ENCODE measurements around the gene RSBN1. TPM values are rescaled to one million over a fixed set of nuclear protein-coding genes. Genes with fewer than 3 reads are reported as not detected.

The RSBN1 gene
- total RNA-seq, 1 donor: 68.7 TPM

DNA sequence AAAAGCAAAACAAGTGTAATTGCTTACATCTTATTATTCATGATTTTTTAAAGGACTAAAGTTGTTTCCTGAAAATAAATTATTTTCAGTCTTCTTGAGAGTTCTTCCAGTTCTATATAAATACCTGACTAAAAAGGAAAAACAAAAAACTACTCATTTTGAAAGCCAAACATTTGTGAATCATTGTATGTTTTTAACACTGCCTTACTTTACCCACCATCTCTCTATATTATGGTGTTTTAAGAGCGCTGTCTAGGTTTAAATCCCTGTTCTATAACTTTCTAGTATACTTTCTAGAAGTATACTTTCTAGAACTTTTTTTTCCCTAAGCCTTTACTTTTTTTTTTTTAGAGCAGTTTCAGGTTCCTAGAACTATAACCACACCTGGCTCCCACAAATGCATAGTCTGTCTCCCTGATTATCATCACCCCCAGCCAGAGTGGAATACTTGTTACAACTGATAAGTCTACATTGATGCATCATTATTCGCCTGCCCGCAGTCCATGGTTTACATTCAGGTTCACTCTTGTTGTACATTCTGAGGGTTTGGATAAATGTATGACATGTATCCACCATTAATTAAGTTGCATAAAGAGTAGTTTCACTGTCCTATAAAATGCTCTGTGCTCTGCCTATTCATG is 9.8 kb downstream of the RSBN1 start:
- peaks cover 21% of the 10 kb centered on the region for H3K4me1 ChIP-seq (ENCODE audit: insufficient read depth, low read length)
- H3K4me3 ChIP-seq (ENCODE audit: low read length): no peak overlapping the region
- no peaks in the 10 kb centered on the region for H3K27me3 ChIP-seq (ENCODE audit: insufficient read depth, low read length)
- no peaks in the 10 kb centered on the region for H3K9me3 ChIP-seq (ENCODE audit: low read depth, low read length)

GRCh38 chr1:113800487-113800886 is 11.8 kb downstream of the RSBN1 start:
- Histone ChIP-seq H3K4me1 (ENCODE audit: insufficient read depth, low read length) (peaks cover 14% of the 10 kb centered on the region), H3K4me3 (ENCODE audit: low read length) (no peak overlapping the region), H3K9me3 (ENCODE audit: low read depth, low read length) (no peaks in the 10 kb centered on the region), H3K27me3 (ENCODE audit: insufficient read depth, low read length) (no peaks in the 10 kb centered on the region)

DNA sequence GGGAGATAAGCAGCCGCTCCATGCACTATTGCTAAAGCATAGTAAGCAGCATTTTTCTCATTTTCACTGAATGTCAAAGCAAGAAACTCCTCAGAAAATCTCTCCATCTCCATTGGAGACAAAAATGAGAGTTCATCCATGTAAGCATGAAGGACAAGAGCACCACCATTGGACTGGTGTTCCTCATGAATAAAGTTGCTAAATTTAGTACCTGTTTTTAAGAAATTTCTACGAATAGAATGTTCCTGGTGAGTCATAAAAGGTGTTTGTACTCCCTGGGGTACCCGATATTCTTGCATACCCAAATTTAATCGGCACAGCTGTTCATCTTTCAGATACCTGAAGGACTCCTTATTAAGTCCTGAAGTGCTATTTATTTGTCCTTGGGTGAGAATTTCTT is 14.8 kb downstream of the RSBN1 start:
- Histone ChIP-seq H3K4me1 (ENCODE audit: insufficient read depth, low read length) (peaks cover 3% of the 10 kb centered on the region), H3K27me3 (ENCODE audit: insufficient read depth, low read length) (no peaks in the 10 kb centered on the region), H3K4me3 (ENCODE audit: low read length) (no peak overlapping the region), H3K9me3 (ENCODE audit: low read depth, low read length) (no peaks in the 10 kb centered on the region)

DNA sequence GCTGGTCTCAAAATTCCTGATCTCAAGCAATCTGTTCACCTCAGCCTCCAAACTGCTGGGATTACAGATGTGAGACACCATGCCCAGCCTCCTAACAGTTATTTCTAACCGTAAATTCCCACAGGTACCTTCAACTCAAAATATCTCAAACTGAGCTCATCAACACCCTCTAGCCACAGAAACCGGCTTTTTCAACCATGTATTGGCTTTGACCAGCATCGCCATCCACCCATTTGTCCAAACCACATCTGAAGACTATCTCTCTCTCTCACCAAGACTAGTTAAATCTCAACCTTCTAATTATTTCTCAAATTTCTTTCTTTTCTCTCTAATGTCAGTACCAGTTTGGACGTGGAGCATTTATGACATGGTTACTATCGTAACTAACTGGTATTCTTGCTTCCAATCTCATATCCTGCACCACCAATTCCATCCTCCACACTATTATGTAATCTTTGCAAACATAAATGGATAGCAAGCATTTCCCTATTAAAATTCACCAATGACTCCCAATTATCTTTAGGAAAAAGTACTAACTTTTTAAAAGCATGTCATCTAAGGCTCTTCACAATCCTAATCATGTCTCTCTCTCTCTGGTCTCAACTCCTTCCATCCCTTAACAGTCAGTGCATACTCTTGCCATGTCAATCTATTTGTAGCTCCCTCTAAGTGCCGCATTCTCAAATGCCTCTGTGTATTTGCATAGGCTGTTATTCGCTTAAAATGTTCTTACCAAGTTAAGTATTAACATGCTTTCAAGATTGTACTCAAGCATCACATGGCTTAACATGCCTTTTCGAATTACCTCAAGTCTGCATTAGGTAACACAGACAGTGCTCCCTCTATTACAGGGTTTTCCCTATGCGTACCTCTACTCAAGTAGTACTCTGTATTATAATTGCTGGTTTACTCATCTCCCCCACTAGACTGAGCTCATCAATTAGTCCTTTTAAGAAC is 18.1 kb downstream of the RSBN1 start:
- H3K4me3 ChIP-seq (ENCODE audit: low read length): no peak overlapping the region
- H3K4me1 ChIP-seq (ENCODE audit: insufficient read depth, low read length): peaks cover 12% of the 10 kb centered on the region
- H3K9me3 ChIP-seq (ENCODE audit: low read depth, low read length): no peaks in the 10 kb centered on the region
- no peaks in the 10 kb centered on the region for H3K27me3 ChIP-seq (ENCODE audit: insufficient read depth, low read length)

DNA sequence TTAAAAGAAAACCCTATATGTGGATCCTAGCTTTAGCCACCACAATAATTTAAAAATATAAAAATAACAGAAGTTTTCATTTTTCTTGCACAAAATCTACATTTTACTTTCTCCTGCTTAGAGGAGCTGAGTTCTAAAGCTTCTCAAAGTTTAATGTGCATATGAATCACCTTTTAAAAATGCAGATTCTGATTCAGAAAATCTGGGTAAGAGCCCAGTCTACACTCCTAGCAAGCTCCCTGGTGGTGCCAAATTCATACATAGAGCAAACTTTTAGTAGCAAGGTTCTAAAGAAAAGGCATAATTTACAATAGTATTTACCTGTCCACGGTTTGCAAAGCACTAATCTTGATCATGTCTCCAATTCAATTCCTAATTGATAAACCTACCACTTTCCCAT is 19.3 kb downstream of the RSBN1 start:
- Histone ChIP-seq H3K27me3 (ENCODE audit: insufficient read depth, low read length) (no peaks in the 10 kb centered on the region), H3K4me3 (ENCODE audit: low read length) (no peak overlapping the region), H3K9me3 (ENCODE audit: low read depth, low read length) (no peaks in the 10 kb centered on the region), H3K4me1 (ENCODE audit: insufficient read depth, low read length) (peaks cover 15% of the 10 kb centered on the region)

DNA sequence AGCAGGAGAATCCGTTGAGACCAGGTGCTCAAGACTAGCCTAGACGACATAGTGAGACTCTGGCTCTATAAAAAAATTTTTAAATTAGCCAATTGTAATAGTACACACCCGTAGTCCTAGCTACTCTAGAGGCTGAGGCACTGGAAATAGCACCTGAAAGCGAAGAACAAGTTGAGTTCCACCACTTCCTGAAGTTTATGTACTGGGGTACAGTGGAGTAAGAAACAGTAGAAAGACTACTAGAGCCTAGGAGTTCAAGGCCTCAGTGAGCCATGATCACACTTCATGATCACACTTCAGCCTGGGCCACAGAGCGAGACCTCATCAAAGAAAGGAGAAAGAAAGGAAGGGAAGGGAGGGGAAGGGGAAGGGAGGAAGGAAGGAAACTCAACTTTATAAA is 19.8 kb downstream of the RSBN1 start:
- Histone ChIP-seq H3K4me1 (ENCODE audit: insufficient read depth, low read length) (peaks cover 15% of the 10 kb centered on the region), H3K9me3 (ENCODE audit: low read depth, low read length) (no peaks in the 10 kb centered on the region), H3K4me3 (ENCODE audit: low read length) (no peak overlapping the region), H3K27me3 (ENCODE audit: insufficient read depth, low read length) (no peaks in the 10 kb centered on the region)

DNA sequence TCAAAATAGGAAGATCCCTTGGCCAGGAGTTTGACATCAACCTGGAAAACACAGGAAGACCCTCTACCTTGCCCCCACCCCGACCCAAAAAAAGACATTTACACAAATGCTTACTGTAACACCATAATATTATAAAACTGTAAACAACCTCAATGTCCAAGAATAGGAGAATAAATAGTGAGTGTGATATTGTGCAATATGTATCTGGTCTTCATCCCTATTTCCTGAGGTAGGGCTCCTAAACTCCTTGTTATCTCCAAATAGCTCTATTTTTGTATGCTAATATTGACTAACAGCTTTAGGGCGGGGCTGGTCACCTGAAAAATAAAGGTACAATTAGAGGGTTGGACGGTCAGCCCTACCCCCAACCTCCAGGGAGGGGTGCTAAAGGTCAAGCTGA is 23.5 kb downstream of the RSBN1 start:
- Histone ChIP-seq H3K4me3 (ENCODE audit: low read length) (no peak overlapping the region), H3K27me3 (ENCODE audit: insufficient read depth, low read length) (no peaks in the 10 kb centered on the region), H3K4me1 (ENCODE audit: insufficient read depth, low read length) (peaks cover 25% of the 10 kb centered on the region), H3K9me3 (ENCODE audit: low read depth, low read length) (no peaks in the 10 kb centered on the region)

- H3K4me3 ChIP-seq (ENCODE audit: low read length): no peak overlapping the region
- no peaks in the 10 kb centered on the region for H3K9me3 ChIP-seq (ENCODE audit: low read depth, low read length)
- peaks cover 35% of the 10 kb centered on the region for H3K4me1 ChIP-seq (ENCODE audit: insufficient read depth, low read length)
These were observed 24.6 kb downstream of the RSBN1 start for GRCh38 chr1:113787663-113788062.

GRCh38 chr1:113786069-113786468 is 26.2 kb downstream of the RSBN1 start:
- H3K27me3 ChIP-seq (ENCODE audit: insufficient read depth, low read length): no peaks in the 10 kb centered on the region
- peaks cover 37% of the 10 kb centered on the region for H3K4me1 ChIP-seq (ENCODE audit: insufficient read depth, low read length)
- H3K4me3 ChIP-seq (ENCODE audit: low read length): no peak overlapping the region
- H3K9me3 ChIP-seq (ENCODE audit: low read depth, low read length): no peaks in the 10 kb centered on the region

More at GRCh38 chr1:113787663-113788062, 24.6 kb downstream of the RSBN1 start:
- no peaks in the 10 kb centered on the region for H3K27me3 ChIP-seq (ENCODE audit: insufficient read depth, low read length)

GRCh38 chr1:113784104-113784779 is 28.0 kb downstream of the RSBN1 start:
- Histone ChIP-seq H3K4me1 (ENCODE audit: insufficient read depth, low read length) (peaks cover 50% of the 10 kb centered on the region), H3K4me3 (ENCODE audit: low read length) (no peak overlapping the region), H3K9me3 (ENCODE audit: low read depth, low read length) (no peaks in the 10 kb centered on the region), H3K27me3 (ENCODE audit: insufficient read depth, low read length) (no peaks in the 10 kb centered on the region)

GRCh38 chr1:113783254-113784103 is 28.8 kb downstream of the RSBN1 start:
- Histone ChIP-seq H3K4me1 (ENCODE audit: insufficient read depth, low read length) (peaks cover 46% of the 10 kb centered on the region), H3K27me3 (ENCODE audit: insufficient read depth, low read length) (no peaks in the 10 kb centered on the region), H3K4me3 (ENCODE audit: low read length) (no peak overlapping the region), H3K9me3 (ENCODE audit: low read depth, low read length) (no peaks in the 10 kb centered on the region)

GRCh38 chr1:113782406-113782805 is 29.9 kb downstream of the RSBN1 start:
- Histone ChIP-seq H3K4me1 (ENCODE audit: insufficient read depth, low read length) (peaks cover 46% of the 10 kb centered on the region), H3K9me3 (ENCODE audit: low read depth, low read length) (no peaks in the 10 kb centered on the region), H3K4me3 (ENCODE audit: low read length) (no peak overlapping the region), H3K27me3 (ENCODE audit: insufficient read depth, low read length) (no peaks in the 10 kb centered on the region)

DNA sequence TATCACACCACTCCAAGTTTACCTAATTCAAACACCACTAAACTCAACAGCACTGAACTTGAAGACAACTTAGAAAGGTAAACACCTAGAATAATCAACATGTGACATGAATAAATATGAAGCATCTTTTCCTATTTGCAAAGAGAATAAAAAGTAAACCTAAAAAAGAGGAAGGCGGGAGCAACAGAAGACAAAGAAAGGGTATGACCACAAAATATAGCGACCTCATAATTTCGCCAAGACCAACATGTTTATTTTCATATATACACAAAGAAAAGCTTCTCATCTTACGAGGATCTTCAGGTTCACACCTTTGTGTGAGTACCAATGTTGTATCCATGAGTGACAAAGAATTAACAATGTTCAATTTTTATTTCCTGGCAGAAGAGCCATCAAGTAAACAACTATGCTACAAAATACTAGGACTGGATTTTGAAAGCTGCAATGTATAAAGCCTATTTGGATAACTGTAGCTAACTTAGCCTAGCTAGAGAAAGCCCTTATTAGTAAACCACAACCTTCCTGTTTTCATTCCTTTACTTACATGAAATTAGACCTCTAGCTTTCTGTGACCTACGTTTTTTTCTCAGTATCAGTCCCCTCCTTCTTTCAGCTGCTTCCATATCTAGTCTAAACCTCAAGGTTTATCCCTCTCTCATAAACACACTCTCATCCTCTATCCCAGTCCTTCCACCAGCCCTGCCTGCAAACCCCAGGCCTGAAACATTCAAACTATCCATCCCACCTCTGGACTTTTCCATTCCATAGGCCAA is 31.7 kb downstream of the RSBN1 start:
- Histone ChIP-seq H3K4me3 (ENCODE audit: low read length) (no peak overlapping the region), H3K9me3 (ENCODE audit: low read depth, low read length) (no peaks in the 10 kb centered on the region), H3K4me1 (ENCODE audit: insufficient read depth, low read length) (peaks cover 46% of the 10 kb centered on the region), H3K27me3 (ENCODE audit: insufficient read depth, low read length) (no peaks in the 10 kb centered on the region)

GRCh38 chr1:113779542-113779941 is 32.7 kb downstream of the RSBN1 start:
- peaks cover 44% of the 10 kb centered on the region for H3K4me1 ChIP-seq (ENCODE audit: insufficient read depth, low read length)
- no peaks in the 10 kb centered on the region for H3K27me3 ChIP-seq (ENCODE audit: insufficient read depth, low read length)
- H3K4me3 ChIP-seq (ENCODE audit: low read length): no peak overlapping the region
- H3K9me3 ChIP-seq (ENCODE audit: low read depth, low read length): no peaks in the 10 kb centered on the region

All from mononuclear cell (primary cell).